Adrenal gland (tissue), 5 donors: Measurements from ENCODE around the gene AOC1.

Source experiments
- POLR2A ChIP-seq, 2 donors: fragments of 450-650 bp; IDR thresholded peaks; one replicate each; pipeline ENCODE4 v1.6.1; 2017; ENCODE audit warnings: antibody characterized with exemption in 2 of 2, mild to moderate bottlenecking in 2 of 2, moderate library complexity in 1 of 2
- TF ChIP-seq, protein P1 (sequence below), 6 experiments: fragments of 450-650 bp in 4 of 6; fragments of 200-600 bp in 2 of 6; sonication (generic) in 1 of 6; IDR thresholded peaks; 1 replicate in 5 of 6; 2 replicates in 1 of 6; pipeline versions ENCODE4 v1.5.1 to v1.8.0; 2016 to 2021; ENCODE audit warnings: antibody characterized with exemption in 6 of 6, mild to moderate bottlenecking in 2 of 6, moderate library complexity in 1 of 6
- donor health status: DM: no; HTN: no; CAD: no.

DNA sequence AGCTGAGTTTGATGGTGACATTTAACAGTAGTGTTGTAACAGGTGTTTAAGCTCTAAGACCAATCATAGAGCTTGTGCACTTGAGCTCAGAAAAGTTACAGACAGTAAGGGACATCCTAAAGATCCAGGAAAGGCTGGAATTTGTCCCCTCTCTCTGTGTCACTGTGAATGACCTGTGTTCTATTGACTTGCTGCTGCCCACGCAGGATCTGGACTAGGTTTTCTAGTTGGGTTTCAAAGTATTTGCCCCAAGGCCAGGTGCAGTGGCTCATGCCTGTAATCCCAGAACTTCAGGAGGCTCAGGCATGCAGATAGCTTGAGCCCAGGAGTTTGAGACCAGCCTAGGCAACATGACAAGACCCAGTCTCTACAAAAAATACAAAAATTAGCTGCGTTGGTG lies 17.1 kb downstream of the AOC1 start:
- TF ChIP-seq, protein P1, sequence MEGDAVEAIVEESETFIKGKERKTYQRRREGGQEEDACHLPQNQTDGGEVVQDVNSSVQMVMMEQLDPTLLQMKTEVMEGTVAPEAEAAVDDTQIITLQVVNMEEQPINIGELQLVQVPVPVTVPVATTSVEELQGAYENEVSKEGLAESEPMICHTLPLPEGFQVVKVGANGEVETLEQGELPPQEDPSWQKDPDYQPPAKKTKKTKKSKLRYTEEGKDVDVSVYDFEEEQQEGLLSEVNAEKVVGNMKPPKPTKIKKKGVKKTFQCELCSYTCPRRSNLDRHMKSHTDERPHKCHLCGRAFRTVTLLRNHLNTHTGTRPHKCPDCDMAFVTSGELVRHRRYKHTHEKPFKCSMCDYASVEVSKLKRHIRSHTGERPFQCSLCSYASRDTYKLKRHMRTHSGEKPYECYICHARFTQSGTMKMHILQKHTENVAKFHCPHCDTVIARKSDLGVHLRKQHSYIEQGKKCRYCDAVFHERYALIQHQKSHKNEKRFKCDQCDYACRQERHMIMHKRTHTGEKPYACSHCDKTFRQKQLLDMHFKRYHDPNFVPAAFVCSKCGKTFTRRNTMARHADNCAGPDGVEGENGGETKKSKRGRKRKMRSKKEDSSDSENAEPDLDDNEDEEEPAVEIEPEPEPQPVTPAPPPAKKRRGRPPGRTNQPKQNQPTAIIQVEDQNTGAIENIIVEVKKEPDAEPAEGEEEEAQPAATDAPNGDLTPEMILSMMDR (IDR thresholded peaks at IDR 0.05), result no peak
- TF ChIP-seq POLR2A (IDR thresholded peaks at IDR 0.05), result no peak
